Heart left ventricle (tissue), 13 donors: Measurements from ENCODE around the gene GGACT.

Experiments used
- POLR2A ChIP-seq, 2 donors: fragments of 450-650 bp; IDR thresholded peaks; one replicate each; pipeline ENCODE4 v1.6.1; 2017; ENCODE audit warnings: antibody characterized with exemption in 2 of 2, mild to moderate bottlenecking in 2 of 2, moderate library complexity in 2 of 2
- TF ChIP-seq, protein P1 (sequence below), 12 donors: fragments of 200-600 bp; sonication (generic) in 4 of 12; IDR thresholded peaks; one replicate each; pipeline versions ENCODE4 v1.5.0 to v1.8.0; 2018 to 2022; ENCODE audit warnings: antibody characterized with exemption in 12 of 12, mild to moderate bottlenecking in 5 of 12
- donor health status: ischemic (EF 13 %, LVEDD 7.1; RV severe dilation, severe dysfunction).
- donor health status: DM: no; HTN: yes; CAD: no.
- donor health status: DM: no; HTN: no; CAD: no.
- donor health status: ischemic (EF 25% LVEDD 6.9; RV normal size, moderate dysfunction).
- donor health status: ischemic (EF 25% LVEDD 5.7; RV mildly dilated, moderate dysfunction).
- donor health status: ischemic (EF 35%, LVEDD 5.7; RV mildly dilated, moderate dysfunction).
- donor health status: nonischemic (EF 11% LVEDD 7.7; RV severe dilation, severe dysfunction).
- donor health status: DM: yes; HTN: yes; CAD: no.
- donor health status: PGD.
- donor health status: ischemic (EF 29% LVEDD 5.4; RV normal size, mild dysfunction).
- donor health status: nonischemic (EF 23%, LVEDD 6.1; RV moderate dilation, normal function).

DNA sequence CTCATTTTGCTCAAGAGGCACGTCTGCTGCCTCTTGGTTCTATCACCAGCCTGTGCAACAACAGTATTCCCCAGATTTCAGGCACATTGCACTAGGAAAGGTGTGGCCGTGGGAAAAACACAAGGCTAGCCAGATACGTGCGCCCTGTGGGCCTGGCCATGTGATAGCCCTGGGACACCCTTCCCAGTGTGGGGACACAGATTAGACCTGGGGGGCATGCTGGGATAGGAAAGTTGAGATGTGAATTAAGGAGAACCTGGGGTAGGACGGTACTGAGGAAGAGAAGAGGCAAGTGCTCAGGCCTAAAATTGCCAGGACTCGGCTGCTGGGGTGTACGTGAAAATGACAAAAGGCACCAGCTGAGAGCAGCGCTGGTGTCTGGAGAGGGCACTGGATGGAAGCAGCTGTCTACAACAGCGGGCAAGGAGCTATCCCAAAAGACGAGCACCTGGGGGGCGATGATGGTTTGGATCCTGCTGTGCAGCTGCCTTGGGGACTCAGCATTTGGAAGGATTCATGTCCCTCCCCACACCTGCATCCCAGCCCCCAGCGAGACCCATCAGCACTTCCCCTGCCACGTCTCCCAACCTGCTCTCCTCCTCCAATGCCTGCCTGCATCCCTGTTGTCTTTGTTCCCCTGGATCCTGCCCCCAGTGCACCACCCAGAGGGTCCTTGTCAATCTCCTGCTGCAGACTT, 54.3 kb downstream of the GGACT start:
- TF ChIP-seq, protein P1, sequence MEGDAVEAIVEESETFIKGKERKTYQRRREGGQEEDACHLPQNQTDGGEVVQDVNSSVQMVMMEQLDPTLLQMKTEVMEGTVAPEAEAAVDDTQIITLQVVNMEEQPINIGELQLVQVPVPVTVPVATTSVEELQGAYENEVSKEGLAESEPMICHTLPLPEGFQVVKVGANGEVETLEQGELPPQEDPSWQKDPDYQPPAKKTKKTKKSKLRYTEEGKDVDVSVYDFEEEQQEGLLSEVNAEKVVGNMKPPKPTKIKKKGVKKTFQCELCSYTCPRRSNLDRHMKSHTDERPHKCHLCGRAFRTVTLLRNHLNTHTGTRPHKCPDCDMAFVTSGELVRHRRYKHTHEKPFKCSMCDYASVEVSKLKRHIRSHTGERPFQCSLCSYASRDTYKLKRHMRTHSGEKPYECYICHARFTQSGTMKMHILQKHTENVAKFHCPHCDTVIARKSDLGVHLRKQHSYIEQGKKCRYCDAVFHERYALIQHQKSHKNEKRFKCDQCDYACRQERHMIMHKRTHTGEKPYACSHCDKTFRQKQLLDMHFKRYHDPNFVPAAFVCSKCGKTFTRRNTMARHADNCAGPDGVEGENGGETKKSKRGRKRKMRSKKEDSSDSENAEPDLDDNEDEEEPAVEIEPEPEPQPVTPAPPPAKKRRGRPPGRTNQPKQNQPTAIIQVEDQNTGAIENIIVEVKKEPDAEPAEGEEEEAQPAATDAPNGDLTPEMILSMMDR (IDR thresholded peaks at IDR 0.05): no peak
- no peak for TF ChIP-seq POLR2A (IDR thresholded peaks at IDR 0.05)
